Gastrocnemius medialis (tissue), 4 donors: Measurements from ENCODE around the gene ADAMTS15. TPM values are rescaled to one million over a fixed set of nuclear protein-coding genes. Genes with fewer than 3 reads are reported as not detected.

Source experiments
- ATAC-seq, 2 donors: fragments of 150-250 bp; one replicate each; pipeline ENCODE4 v1.9.1; 2016
- DNase-seq, 2 donors: peaks; one replicate each; pipeline ENCODE4 v3.0.0-alpha.2; 2019
- H3K27ac ChIP-seq, 4 donors: fragments of 200-600 bp; sonication (generic); 1 replicate in 1 of 4; 2 replicates in 3 of 4; pipeline ENCODE4 v1.5.1; 2016 to 2018; ENCODE audit warnings: mild to moderate bottlenecking in 2 of 4, moderate library complexity in 1 of 4
- H3K27me3 ChIP-seq, 3 donors: fragments of 200-600 bp; sonication (generic) in 2 of 3; 1 replicate in 1 of 3; 2 replicates in 2 of 3; pipeline versions ENCODE4 v1.5.1 to v1.6.0; 2016 to 2019; ENCODE audit warnings: mild to moderate bottlenecking in 1 of 3, moderate library complexity in 1 of 3
- H3K36me3 ChIP-seq, 2 donors: fragments of 200-600 bp; sonication (generic) in 1 of 2; one replicate each; pipeline ENCODE4 v1.5.1; 2017 to 2018
- H3K4me1 ChIP-seq, 2 donors: fragments of 200-600 bp; sonication (generic) in 1 of 2; one replicate each; pipeline ENCODE4 v1.5.1; 2016 to 2017; ENCODE audit warnings: mild to moderate bottlenecking in 2 of 2
- H3K4me3 ChIP-seq, 4 donors: fragments of 200-600 bp; sonication (generic) in 3 of 4; 1 replicate in 1 of 4; 2 replicates in 3 of 4; pipeline ENCODE4 v1.5.1; 2016 to 2019; ENCODE audit warnings: mild to moderate bottlenecking in 2 of 4
- H3K9me3 ChIP-seq, 3 donors: fragments of 200-600 bp; sonication (generic) in 2 of 3; 1 replicate in 1 of 3; 2 replicates in 2 of 3; pipeline ENCODE4 v1.5.1; 2016 to 2019
- CTCF ChIP-seq, 5 experiments: fragments of 450-650 bp in 3 of 5; fragments of 200-600 bp in 2 of 5; sonication (generic) in 2 of 5; IDR thresholded peaks in 4 of 5; conservative IDR thresholded peaks in 1 of 5; 1 replicate in 4 of 5; 2 replicates in 1 of 5; pipeline ENCODE4 v1.5.1; 2016 to 2019; ENCODE audit warnings: antibody characterized with exemption in 5 of 5, mild to moderate bottlenecking in 3 of 5, moderate library complexity in 3 of 5
- POLR2A ChIP-seq, 2 donors: fragments of 450-650 bp; IDR thresholded peaks; one replicate each; pipeline ENCODE4 v1.6.1; 2017; ENCODE audit warnings: antibody characterized with exemption in 2 of 2, mild to moderate bottlenecking in 2 of 2, moderate library complexity in 2 of 2
- in situ Hi-C, 4 donors: fragments of 200-750 bp; cut with MboI; loops; one replicate each; pipeline versions ENCODE4 v1.15.0 to v1.8.0; 2017; ENCODE audit warnings: low sequenced_read_pairs in 4 of 4
- intact Hi-C: fragments of 100-400 bp; cut with DNase I; formaldehyde crosslinking; loops from one replicate; pipeline ENCODE4 v1.15.1; 2023; ENCODE audit warnings: low total_unique reads
- total RNA-seq, 4 donors: library from RNA; depleted of rRNA; stranded (reverse); fragments of >200 nt; gene quantifications; one replicate each; pipeline versions ENCODE4 v1.1.0 to v1.2.3, GENCODE V29; 2016

Gene ADAMTS15
- total RNA-seq, 4 donors from 2014 or later, result 1.2 to 3.4 (median 1.9) TPM

DNA sequence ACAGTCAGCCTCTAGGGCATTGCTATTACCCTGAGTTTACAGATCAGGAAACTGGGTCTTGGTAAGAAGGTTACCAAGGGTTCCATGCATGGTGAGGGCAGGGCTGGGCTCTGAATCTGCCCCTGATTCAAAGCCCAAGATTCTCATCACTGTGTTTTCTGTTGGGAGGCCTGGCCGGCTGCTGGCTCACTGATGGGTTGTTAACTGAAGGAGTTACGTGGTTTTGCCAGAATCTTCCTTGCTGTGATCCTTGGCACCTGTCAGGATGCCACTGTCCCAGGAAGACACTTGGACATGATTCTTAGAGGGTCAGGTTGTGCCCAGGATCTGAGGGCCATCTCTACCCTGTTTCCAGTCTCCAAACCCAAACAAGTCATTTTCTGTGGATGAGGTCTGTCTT is 61.5 kb downstream of the ADAMTS15 start:
- Histone ChIP-seq H3K27me3 (no peaks in the 10 kb centered on the region), H3K4me1 (peaks cover 27 to 28% of the 10 kb centered on the region in 2 donors), H3K4me3 (no peak overlapping the region), H3K36me3 (no peaks in the 10 kb centered on the region), H3K9me3 (no peaks in the 10 kb centered on the region), H3K27ac (no peak overlapping the region)
- no peak for DNase-seq
- no peak for TF ChIP-seq POLR2A (IDR thresholded peaks at IDR 0.05)
- no peak for TF ChIP-seq CTCF (IDR thresholded peaks at IDR 0.05 in 4 of 5, conservative IDR thresholded peaks at IDR 0.05 in 1 of 5)
- in situ Hi-C loops (no loop called here), intact Hi-C loops (loop anchor here (5.0 kb wide), 2 partner anchors 352 to 407 kb away; partner anchors contain the start of gene SNX19)
- ATAC-seq, result no peak

GRCh38 chr11:130510407-130511006 is 62.1 kb downstream of the ADAMTS15 start:
- Histone ChIP-seq H3K27ac (no peak overlapping the region), H3K27me3 (no peaks in the 10 kb centered on the region), H3K9me3 (no peaks in the 10 kb centered on the region), H3K36me3 (no peaks in the 10 kb centered on the region), H3K4me1 (peaks cover 33 to 34% of the 10 kb centered on the region in 2 donors), H3K4me3 (no peak overlapping the region)
- in situ Hi-C loops, result no loop called here
- DNase-seq, result no peak
- no peak for ATAC-seq
- TF ChIP-seq POLR2A (IDR thresholded peaks at IDR 0.05), result no peak
- TF ChIP-seq CTCF (IDR thresholded peaks at IDR 0.05 in 4 of 5, conservative IDR thresholded peaks at IDR 0.05 in 1 of 5), result no peak
- intact Hi-C loops, result loop anchor here (5.0 kb wide), 2 partner anchors 352 to 407 kb away; partner anchors contain the start of gene SNX19

DNA sequence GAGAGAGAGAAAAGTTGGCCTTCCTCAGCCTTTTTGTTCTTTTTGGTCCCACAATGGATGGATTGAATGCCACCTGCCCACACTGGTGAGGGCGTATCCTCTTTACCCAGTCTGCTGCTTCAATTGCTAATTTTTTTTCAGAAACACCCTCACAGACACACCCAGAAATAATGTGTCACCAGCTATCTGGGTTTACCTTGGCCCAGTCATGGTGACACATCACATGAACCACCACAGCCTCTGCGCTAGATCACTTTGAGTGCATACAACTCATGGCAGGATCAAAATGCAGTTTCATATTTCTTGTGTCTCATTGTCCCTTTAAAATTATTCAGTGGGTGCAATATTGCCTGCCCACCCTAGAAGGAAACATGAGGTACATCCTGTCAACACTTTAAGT is 63.3 kb downstream of the ADAMTS15 start:
- H3K27me3 ChIP-seq, result no peaks in the 10 kb centered on the region
- TF ChIP-seq POLR2A (IDR thresholded peaks at IDR 0.05) (no peak), CTCF (IDR thresholded peaks at IDR 0.05 in 4 of 5, conservative IDR thresholded peaks at IDR 0.05 in 1 of 5) (no peak)
- H3K36me3 ChIP-seq, result no peaks in the 10 kb centered on the region
- in situ Hi-C loops, result no loop called here
- no peak overlapping the region for H3K4me3 ChIP-seq
- intact Hi-C loops, result loop anchor here (5.0 kb wide), 2 partner anchors 351 to 406 kb away; partner anchors contain the start of gene SNX19
- DNase-seq (no peak), ATAC-seq (no peak)
- H3K4me1 ChIP-seq, result peaks cover 41 to 46% of the 10 kb centered on the region in 2 donors
- no peaks in the 10 kb centered on the region for H3K9me3 ChIP-seq
- H3K27ac ChIP-seq, result peak overlapping the region in 1 of 4 donors; percentile 86

GRCh38 chr11:130512662-130513061 is 64.2 kb downstream of the ADAMTS15 start:
- Histone ChIP-seq H3K9me3 (no peaks in the 10 kb centered on the region), H3K4me1 (peaks cover 41 to 46% of the 10 kb centered on the region in 2 donors), H3K27me3 (no peaks in the 10 kb centered on the region), H3K36me3 (no peaks in the 10 kb centered on the region), H3K27ac (peak overlapping the region; percentile 61 to 86 (median 81)), H3K4me3 (no peak overlapping the region)
- intact Hi-C loops (loop anchor here (5.0 kb wide), 2 partner anchors 350 to 405 kb away; partner anchors contain the start of gene SNX19), in situ Hi-C loops (no loop called here)
- DNase-seq (peak in 1 of 2 donors; percentile 63), ATAC-seq (peak in 1 of 2 donors; percentile 26)
- TF ChIP-seq POLR2A (IDR thresholded peaks at IDR 0.05), result no peak
- TF ChIP-seq CTCF (IDR thresholded peaks at IDR 0.05 in 4 of 5, conservative IDR thresholded peaks at IDR 0.05 in 1 of 5), result no peak
